Stomach (tissue), 9 donors: ENCODE results near the gene SCAI. TPM values are rescaled to one million over a fixed set of nuclear protein-coding genes. Genes with fewer than 3 reads are reported as not detected.
A peak's percentile ranks its signal among the peaks of the same experiment; 100 is the strongest.
"Not testable (repeated sequence)": the region's sequence is repeated elsewhere in the genome, so short reads cannot be mapped to it uniquely, and the experiment has no call there.

Experiments
- DNase-seq, 2 donors: peaks; one replicate each; pipeline versions ENCODE4 v3.0.0 to v3.0.0-alpha.2; 2013 to 2019
- H3K27ac ChIP-seq, 5 donors: fragments of 200-600 bp in 4 of 5; sonication (generic) in 4 of 5; one replicate each; pipeline ENCODE4 v1.5.1; 2013 to 2019; ENCODE audit warnings: mild to moderate bottlenecking in 1 of 5, moderate library complexity in 1 of 5
- H3K27me3 ChIP-seq, 3 donors: fragments of 200-600 bp; sonication (generic); one replicate each; pipeline ENCODE4 v1.5.1; 2017 to 2019; ENCODE audit warnings: mixed run types in 1 of 3
- H3K36me3 ChIP-seq, 4 donors: fragments of 200-600 bp; sonication (generic); 1 replicate in 3 of 4; 2 replicates in 1 of 4; pipeline ENCODE4 v1.5.1; 2016 to 2019
- H3K4me1 ChIP-seq, 4 donors: fragments of 200-600 bp; sonication (generic); one replicate each; pipeline ENCODE4 v1.5.1; 2016 to 2019
- H3K4me3 ChIP-seq, 4 donors: fragments of 200-600 bp; sonication (generic) in 3 of 4; one replicate each; pipeline ENCODE4 v1.5.1; 2016 to 2019; ENCODE audit warnings: mild to moderate bottlenecking in 1 of 4
- H3K9me3 ChIP-seq, 4 donors: fragments of 200-600 bp; sonication (generic); one replicate each; pipeline ENCODE4 v1.5.1; 2016 to 2019
- EP300 ChIP-seq: sonication (generic); formaldehyde crosslinking; IDR thresholded peaks from one replicate; pipeline ENCODE4 v1.6.1; 2017; ENCODE audit warnings: antibody characterized with exemption
- POLR2A ChIP-seq, 4 donors: fragments of 450-650 bp; IDR thresholded peaks; one replicate each; pipeline ENCODE4 v1.6.1; 2016; ENCODE audit warnings: antibody characterized with exemption in 4 of 4, control low read depth in 2 of 4, mild to moderate bottlenecking in 1 of 4, moderate library complexity in 1 of 4
- POLR2AphosphoS5 ChIP-seq, 3 donors: sonication (generic); formaldehyde crosslinking; IDR thresholded peaks; one replicate each; pipeline ENCODE4 v1.6.1; 2016; ENCODE audit warnings: antibody characterized with exemption in 3 of 3
- WGBS, 5 donors: extraction: QIAGEN DNeasy Blood & Tissue Kit in 3 of 5; methylation state at CpG; one replicate each; pipeline versions ENCODE4 v1.1.5 to v1.1.7; 2013 to 2018; 5-methylcytosine and 5-hydroxymethylcytosine counted together
- intact Hi-C: fragments of 100-400 bp; cut with DNase I; formaldehyde crosslinking; loops from one replicate; pipeline ENCODE4 v1.15.1; 2023; ENCODE audit warnings: low total_unique reads
- polyA plus RNA-seq, 3 donors: library from polyadenylated mRNA; stranded (reverse); fragments of 200-250 nt; gene quantifications; one replicate each; pipeline ENCODE4 v1.2.3, GENCODE V29; 2013
- total RNA-seq, 5 donors: library from RNA; depleted of rRNA; stranded (reverse); fragments of >200 nt; gene quantifications; one replicate each; pipeline versions ENCODE4 v1.1.0 to v1.2.3, GENCODE V29; 2014 to 2016
- TF ChIP-seq, protein P1 (sequence below), 7 experiments: fragments of 450-650 bp in 4 of 7; fragments of 200-600 bp in 3 of 7; sonication (generic) in 3 of 7; IDR thresholded peaks; one replicate each; pipeline ENCODE4 v1.5.1; 2016 to 2019; ENCODE audit warnings: antibody characterized with exemption in 7 of 7, control low read depth in 2 of 7, mild to moderate bottlenecking in 1 of 7
- donor health status: healthy with polysubstance abuse.
- donor health status: Bipolar disorder and iron deficiency.
- donor health status: healthy.

SCAI gene
- total and polyA plus RNA-seq, 8 donors = 0.46 to 21.0 (median 3.1) TPM

DNA sequence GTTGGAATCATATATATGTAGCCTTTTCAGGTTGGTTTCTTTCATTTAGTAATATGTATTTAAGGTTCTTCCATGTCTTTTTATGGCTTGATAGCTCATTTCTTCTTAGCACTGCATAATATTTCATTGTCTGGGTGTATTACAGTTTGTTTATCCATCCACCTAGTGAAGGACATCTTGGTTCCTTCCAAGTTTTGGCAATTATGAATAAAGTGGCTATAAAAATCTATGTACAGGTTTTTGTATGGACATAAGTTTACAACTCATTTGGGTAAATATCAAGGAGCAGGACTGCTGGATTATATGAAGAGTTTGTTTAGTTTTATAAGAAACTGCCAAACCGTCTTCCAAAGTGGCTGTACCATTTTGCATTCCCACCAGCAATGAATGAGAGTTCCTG lies 34.6 kb upstream of the SCAI start:
- Histone ChIP-seq H3K27me3 (no peaks in the 10 kb centered on the region), H3K27ac (no peak overlapping the region), H3K4me3 (no peak overlapping the region), H3K36me3 (no peaks in the 10 kb centered on the region), H3K4me1 (peaks cover 12 to 49% (median 28%) of the 10 kb centered on the region in 4 donors), H3K9me3 (no peaks in the 10 kb centered on the region)
- TF ChIP-seq, protein P1, sequence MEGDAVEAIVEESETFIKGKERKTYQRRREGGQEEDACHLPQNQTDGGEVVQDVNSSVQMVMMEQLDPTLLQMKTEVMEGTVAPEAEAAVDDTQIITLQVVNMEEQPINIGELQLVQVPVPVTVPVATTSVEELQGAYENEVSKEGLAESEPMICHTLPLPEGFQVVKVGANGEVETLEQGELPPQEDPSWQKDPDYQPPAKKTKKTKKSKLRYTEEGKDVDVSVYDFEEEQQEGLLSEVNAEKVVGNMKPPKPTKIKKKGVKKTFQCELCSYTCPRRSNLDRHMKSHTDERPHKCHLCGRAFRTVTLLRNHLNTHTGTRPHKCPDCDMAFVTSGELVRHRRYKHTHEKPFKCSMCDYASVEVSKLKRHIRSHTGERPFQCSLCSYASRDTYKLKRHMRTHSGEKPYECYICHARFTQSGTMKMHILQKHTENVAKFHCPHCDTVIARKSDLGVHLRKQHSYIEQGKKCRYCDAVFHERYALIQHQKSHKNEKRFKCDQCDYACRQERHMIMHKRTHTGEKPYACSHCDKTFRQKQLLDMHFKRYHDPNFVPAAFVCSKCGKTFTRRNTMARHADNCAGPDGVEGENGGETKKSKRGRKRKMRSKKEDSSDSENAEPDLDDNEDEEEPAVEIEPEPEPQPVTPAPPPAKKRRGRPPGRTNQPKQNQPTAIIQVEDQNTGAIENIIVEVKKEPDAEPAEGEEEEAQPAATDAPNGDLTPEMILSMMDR (IDR thresholded peaks at IDR 0.05) = no peak
- TF ChIP-seq EP300 (no peak), POLR2AphosphoS5 (IDR thresholded peaks at IDR 0.05) (no peak), POLR2A (IDR thresholded peaks at IDR 0.05) (no peak)
- no peak for DNase-seq
- intact Hi-C loops = no loop called here
- 75 to 100% (median 88%) methylated on average over 1 of the region's 1 CpG for WGBS, 5 donors

DNA sequence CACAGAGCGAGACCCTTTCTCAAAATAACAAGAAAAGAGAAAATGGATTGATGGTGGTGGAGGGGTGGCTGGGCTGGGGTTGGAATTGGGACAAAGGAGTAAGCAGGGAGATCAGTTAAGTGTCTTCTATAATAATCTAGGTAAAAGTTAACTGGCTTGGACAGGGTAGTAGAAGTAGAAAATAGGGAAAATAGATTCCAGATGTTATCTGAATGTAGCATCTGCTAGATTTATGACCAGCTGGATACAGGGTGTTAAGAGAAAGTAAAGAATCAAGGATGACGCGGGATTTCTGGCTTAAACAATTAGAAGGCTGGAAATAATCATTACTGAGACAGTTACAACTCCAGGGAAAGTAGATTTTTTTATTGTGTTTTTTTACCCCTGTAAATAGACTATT lies 33.3 kb upstream of the SCAI start:
- Histone ChIP-seq H3K9me3 (no peaks in the 10 kb centered on the region), H3K27ac (no peak overlapping the region), H3K36me3 (no peaks in the 10 kb centered on the region), H3K4me1 (peaks cover 15 to 50% (median 34%) of the 10 kb centered on the region in 4 donors), H3K27me3 (no peaks in the 10 kb centered on the region), H3K4me3 (no peak overlapping the region)
- 73 to 93% (median 88%) methylated on average over 3 of the region's 3 CpGs for WGBS, 5 donors
- peak in 1 of 2 donors; percentile 50 for DNase-seq
- TF ChIP-seq POLR2A (IDR thresholded peaks at IDR 0.05) (no peak), POLR2AphosphoS5 (IDR thresholded peaks at IDR 0.05) (no peak), EP300 (no peak)
- TF ChIP-seq, protein P1 (IDR thresholded peaks at IDR 0.05) = no peak
- intact Hi-C loops = no loop called here

DNA sequence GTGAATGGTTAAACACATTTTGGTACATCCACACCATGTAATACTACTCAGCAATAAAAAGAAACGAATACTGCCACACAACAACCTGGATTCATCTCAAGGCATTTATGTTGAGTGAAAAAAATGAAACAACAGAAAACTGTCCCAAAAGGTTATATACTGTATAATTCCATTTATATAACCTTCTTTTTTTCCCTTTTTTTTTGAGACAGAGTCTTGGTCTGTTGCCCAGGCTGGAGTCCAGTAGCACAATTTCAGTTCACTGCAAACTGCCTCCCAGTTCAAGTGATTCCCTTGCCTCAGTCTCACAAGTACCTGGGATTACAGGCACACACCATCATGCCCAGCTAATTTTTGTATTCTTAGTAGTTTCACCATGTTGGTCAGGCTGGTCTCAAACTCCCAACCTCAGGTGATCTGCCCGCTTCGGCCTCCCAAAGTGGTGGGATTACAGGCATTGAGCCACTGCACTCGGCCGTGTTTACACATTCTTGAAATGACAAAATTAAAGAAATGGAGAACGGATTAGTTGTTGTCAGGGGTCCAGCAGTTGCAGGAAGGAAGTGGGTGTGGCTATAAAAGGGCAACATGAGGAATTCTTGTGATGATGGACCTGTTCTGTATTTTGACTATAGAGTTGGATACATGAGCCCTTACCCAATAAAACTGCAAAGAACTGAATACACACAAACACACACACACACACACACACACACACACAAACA lies 28.9 kb upstream of the SCAI start:
- Histone ChIP-seq H3K4me1 (peaks cover 15 to 48% (median 36%) of the 10 kb centered on the region in 4 donors), H3K27ac (peak overlapping the region in 2 of 5 donors; percentile 10 to 26), H3K4me3 (no peak overlapping the region), H3K9me3 (no peaks in the 10 kb centered on the region), H3K36me3 (peaks cover 0 to 33% (median 31%) of the 10 kb centered on the region in 4 donors), H3K27me3 (no peaks in the 10 kb centered on the region)
- WGBS, 5 donors = 35 to 57% (median 56%) methylated on average over 6 of the region's 6 CpGs
- peak in 1 of 2 donors; percentile 37 for DNase-seq
- intact Hi-C loops = no loop called here
- no peak for TF ChIP-seq EP300
- TF ChIP-seq POLR2AphosphoS5 (IDR thresholded peaks at IDR 0.05) = peak in 1 of 3 donors; percentile 17

DNA sequence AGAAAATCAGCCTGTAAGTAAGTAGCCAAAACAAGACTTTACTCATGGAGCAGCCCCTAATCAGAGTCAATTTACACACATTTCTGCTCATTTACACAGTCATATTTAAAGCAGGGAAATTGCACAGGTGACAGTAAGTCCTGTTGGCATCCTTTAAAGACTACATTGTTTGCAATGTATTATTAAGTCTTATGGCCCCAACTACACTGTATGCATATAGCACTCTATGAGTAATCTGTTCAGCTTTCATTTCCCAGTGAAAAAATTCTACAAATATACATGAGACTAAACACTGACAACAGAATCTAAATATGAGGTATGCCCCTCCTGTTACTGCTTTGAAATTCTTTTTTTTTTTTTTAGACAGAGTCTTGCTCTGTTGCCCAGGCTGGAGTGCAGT lies 26.6 kb upstream of the SCAI start:
- no peak for DNase-seq
- Histone ChIP-seq H3K36me3 (peaks cover 0 to 41% (median 36%) of the 10 kb centered on the region in 4 donors), H3K27ac (no peak overlapping the region), H3K9me3 (no peaks in the 10 kb centered on the region), H3K4me1 (peaks cover 5 to 53% (median 30%) of the 10 kb centered on the region in 4 donors), H3K27me3 (no peaks in the 10 kb centered on the region), H3K4me3 (no peak overlapping the region)
- intact Hi-C loops = no loop called here
- TF ChIP-seq EP300 (no peak), POLR2A (IDR thresholded peaks at IDR 0.05) (no peak), POLR2AphosphoS5 (IDR thresholded peaks at IDR 0.05) (no peak)
- TF ChIP-seq, protein P1 (IDR thresholded peaks at IDR 0.05) = no peak

DNA sequence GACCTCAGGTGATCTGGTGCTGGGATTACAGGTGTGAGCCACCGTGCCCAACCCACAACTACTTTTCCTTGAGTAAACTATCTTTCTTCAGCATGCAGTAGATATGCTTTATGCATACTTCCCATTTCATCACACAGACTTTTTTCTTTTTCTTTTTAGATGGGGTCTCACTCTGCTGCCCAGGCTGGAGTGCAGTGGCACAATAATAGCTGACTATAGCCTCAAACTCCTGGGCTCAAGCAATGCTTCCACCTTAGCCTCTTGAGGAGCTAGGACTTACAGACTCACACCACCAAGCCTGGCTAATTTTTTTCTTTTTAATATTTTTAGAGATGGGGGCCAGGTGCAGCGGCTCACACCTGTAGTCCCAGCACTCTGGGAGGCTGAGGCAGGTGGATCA lies 23.4 kb upstream of the SCAI start:
- no peak for TF ChIP-seq POLR2AphosphoS5 (IDR thresholded peaks at IDR 0.05)
- TF ChIP-seq, protein P1 (IDR thresholded peaks at IDR 0.05) = no peak
- no peak for TF ChIP-seq EP300
- TF ChIP-seq POLR2A (IDR thresholded peaks at IDR 0.05) = no peak
- peaks cover 0 to 24% (median 5%) of the 10 kb centered on the region in 4 donors for H3K4me1 ChIP-seq
- peaks cover 0 to 50% (median 43%) of the 10 kb centered on the region in 4 donors for H3K36me3 ChIP-seq
- no peaks in the 10 kb centered on the region for H3K9me3 ChIP-seq
- no peaks in the 10 kb centered on the region for H3K27me3 ChIP-seq
- intact Hi-C loops = no loop called here
- H3K27ac ChIP-seq = peak overlapping the region in 1 of 5 donors; percentile 22
- 33 to 92% (median 69%) methylated on average over 2 of the region's 2 CpGs for WGBS, 5 donors
- H3K4me3 ChIP-seq = no peak overlapping the region
- no peak for DNase-seq

DNA sequence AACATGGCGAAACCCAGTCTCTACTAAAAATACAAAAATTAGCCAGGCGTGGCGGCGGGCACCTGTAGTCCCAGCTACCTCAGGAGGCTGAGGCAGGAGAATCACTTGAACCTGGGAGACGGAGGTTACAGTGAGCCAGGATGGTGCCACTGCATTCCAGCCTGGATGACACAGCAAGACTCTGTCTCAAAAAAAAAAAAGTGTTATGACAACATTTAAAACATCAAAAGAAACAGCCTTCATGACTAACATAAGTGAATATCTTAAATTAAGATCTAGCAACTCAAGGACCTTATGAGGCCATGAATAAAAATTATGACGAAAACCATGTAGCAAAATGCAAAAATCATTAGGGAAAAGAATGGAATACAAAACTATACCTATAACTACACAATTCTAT lies 19.6 kb upstream of the SCAI start:
- 90 to 98% (median 96%) methylated on average over 6 of the region's 6 CpGs for WGBS, 5 donors
- H3K4me3 ChIP-seq, H3K27ac ChIP-seq, H3K9me3 ChIP-seq, DNase-seq, intact Hi-C loops, H3K27me3 ChIP-seq: not testable (repeated sequence)
- Histone ChIP-seq H3K36me3 (peaks cover 0 to 25% (median 15%) of the 10 kb centered on the region in 4 donors), H3K4me1 (peaks cover 0 to 41% (median 18%) of the 10 kb centered on the region in 4 donors)
